HCT116 (cell line): ENCODE measurements around the gene MSTO1. TPM values are rescaled to one million over a fixed set of nuclear protein-coding genes. Genes with fewer than 3 reads are reported as not detected.

Source experiments
- total RNA-seq: library from RNA; stranded (reverse); gene quantifications from one replicate; pipeline ENCODE4 v1.2.1, GENCODE V29; 2021; ENCODE audit not compliant: unreplicated experiment

MSTO1 gene
- total RNA-seq, 1 experiment from 2014 or later = 56.4 TPM

Other genes with a start within 250 kb of the MSTO1 start
- gene ASH1L, start 47.4 kb upstream of the MSTO1 start, total RNA-seq = 30.5 TPM
- 40.3 TPM for gene YY1AP1, start 78.6 kb downstream of the MSTO1 start, total RNA-seq
- gene DAP3, start 78.9 kb downstream of the MSTO1 start, total RNA-seq = 148 TPM
- 40.8 TPM for gene GON4L, start 247.0 kb downstream of the MSTO1 start, total RNA-seq
- 0.17 TPM for gene SYT11, start 249.3 kb downstream of the MSTO1 start, total RNA-seq